Esophagus (tissue), 2 donors: ENCODE measurements around the gene FOXP2. TPM values are rescaled to one million over a fixed set of nuclear protein-coding genes. Genes with fewer than 3 reads are reported as not detected.
"Not testable (repeated sequence)": the region's sequence is repeated elsewhere in the genome, so short reads cannot be mapped to it uniquely, and the experiment has no call there.

Experiments used
- H3K27ac ChIP-seq, 2 donors: one replicate each; pipeline ENCODE4 v1.5.1; 2013; ENCODE audit warnings: low read depth in 2 of 2, mild to moderate bottlenecking in 2 of 2, inconsistent platforms in 1 of 2, low read length in 1 of 2, moderate library complexity in 1 of 2
- H3K27me3 ChIP-seq, 2 donors: one replicate each; pipeline ENCODE4 v1.6.1; 2013; ENCODE audit warnings: low read length in 2 of 2, control low read depth in 1 of 2, mild to moderate bottlenecking in 1 of 2; ENCODE audit not compliant: insufficient read depth in 2 of 2, control insufficient read depth in 1 of 2
- H3K36me3 ChIP-seq, 2 donors: one replicate each; pipeline ENCODE4 v1.6.1; 2013; ENCODE audit warnings: low read length in 1 of 2; ENCODE audit not compliant: control insufficient read depth in 2 of 2, insufficient read depth in 2 of 2
- H3K4me1 ChIP-seq, 2 donors: one replicate each; pipeline ENCODE4 v1.6.1; 2013; ENCODE audit warnings: low read length in 1 of 2; ENCODE audit not compliant: control insufficient read depth in 2 of 2, insufficient read depth in 2 of 2
- H3K4me3 ChIP-seq, 2 donors: one replicate each; pipeline ENCODE4 v1.5.1; 2013; ENCODE audit warnings: low read length in 2 of 2, mild to moderate bottlenecking in 2 of 2, low read depth in 1 of 2, moderate library complexity in 1 of 2
- H3K9me3 ChIP-seq, 2 donors: one replicate each; pipeline ENCODE4 v1.6.1; 2013; ENCODE audit warnings: mild to moderate bottlenecking in 2 of 2, low read depth in 1 of 2, low read length in 1 of 2, moderate library complexity in 1 of 2; ENCODE audit not compliant: control insufficient read depth in 2 of 2, insufficient read depth in 1 of 2
- WGBS, 2 donors: extraction: QIAGEN DNeasy Blood & Tissue Kit; methylation state at CpG; one replicate each; pipeline ENCODE4 v1.1.7; 2013; 5-methylcytosine and 5-hydroxymethylcytosine counted together
- polyA plus RNA-seq, 2 donors: library from polyadenylated mRNA; stranded (reverse); fragments of 200-250 nt; gene quantifications; one replicate each; pipeline ENCODE4 v1.2.3, GENCODE V29; 2013
- donor health status: healthy with polysubstance abuse.
- donor health status: Bipolar disorder and iron deficiency.

FOXP2 gene
- polyA plus RNA-seq, 2 donors, result 2.1 to 2.5 TPM

- WGBS, 2 donors, result 86 to 96% methylated on average over 2 of the region's 2 CpGs
- no peaks in the 10 kb centered on the region for H3K36me3 ChIP-seq
- H3K9me3 ChIP-seq, result no peaks in the 10 kb centered on the region
- no peak overlapping the region for H3K4me3 ChIP-seq
- H3K27me3 ChIP-seq, result no peaks in the 10 kb centered on the region
- H3K4me1 ChIP-seq, result no peaks in the 10 kb centered on the region
- H3K27ac ChIP-seq, result no peak overlapping the region
Measured at GRCh38 chr7:114606100-114606499, 191.5 kb downstream of the FOXP2 start.

GRCh38 chr7:114608822-114609221 is 194.2 kb downstream of the FOXP2 start:
- H3K9me3 ChIP-seq, H3K4me1 ChIP-seq, H3K36me3 ChIP-seq, H3K4me3 ChIP-seq, H3K27ac ChIP-seq, H3K27me3 ChIP-seq: not testable (repeated sequence)
- WGBS, 2 donors, result 94 to 95% methylated on average over 11 of the region's 11 CpGs

GRCh38 chr7:114620208-114620607 is 205.6 kb downstream of the FOXP2 start:
- no peak overlapping the region for H3K4me3 ChIP-seq
- peaks cover 0 to 2% of the 10 kb centered on the region in 2 donors for H3K27me3 ChIP-seq
- no peaks in the 10 kb centered on the region for H3K9me3 ChIP-seq
- no peaks in the 10 kb centered on the region for H3K36me3 ChIP-seq
- no peaks in the 10 kb centered on the region for H3K4me1 ChIP-seq
- WGBS, 2 donors, result 83 to 84% methylated on average over 3 of the region's 3 CpGs
- H3K27ac ChIP-seq, result no peak overlapping the region

GRCh38 chr7:114622221-114622620 is 207.6 kb downstream of the FOXP2 start:
- Histone ChIP-seq H3K27me3 (peaks cover 0 to 2% of the 10 kb centered on the region in 2 donors), H3K4me3 (no peak overlapping the region), H3K36me3 (no peaks in the 10 kb centered on the region), H3K27ac (no peak overlapping the region), H3K4me1 (no peaks in the 10 kb centered on the region), H3K9me3 (no peaks in the 10 kb centered on the region)
- WGBS, 2 donors, result 87 to 98% methylated on average over 1 of the region's 1 CpG

- no peaks in the 10 kb centered on the region for H3K9me3 ChIP-seq
- H3K27ac ChIP-seq, result no peak overlapping the region
- H3K27me3 ChIP-seq, result peaks cover 0 to 2% of the 10 kb centered on the region in 2 donors
- 49 to 60% methylated on average over 2 of the region's 2 CpGs for WGBS, 2 donors
- H3K4me1 ChIP-seq, result no peaks in the 10 kb centered on the region
- H3K4me3 ChIP-seq, result no peak overlapping the region
- no peaks in the 10 kb centered on the region for H3K36me3 ChIP-seq
Measured at GRCh38 chr7:114623146-114623545, 208.5 kb downstream of the FOXP2 start.

- no peaks in the 10 kb centered on the region for H3K9me3 ChIP-seq
- H3K27ac ChIP-seq, result no peak overlapping the region
- 74 to 76% methylated on average over 3 of the region's 3 CpGs for WGBS, 2 donors
- no peak overlapping the region for H3K4me3 ChIP-seq
- H3K36me3 ChIP-seq, result peaks cover 0 to 8% of the 10 kb centered on the region in 2 donors
- H3K27me3 ChIP-seq, result no peaks in the 10 kb centered on the region
- no peaks in the 10 kb centered on the region for H3K4me1 ChIP-seq
Measured at GRCh38 chr7:114627231-114627630, 212.6 kb downstream of the FOXP2 start.

GRCh38 chr7:114628362-114628761 is 213.7 kb downstream of the FOXP2 start:
- no peaks in the 10 kb centered on the region for H3K4me1 ChIP-seq
- H3K27ac ChIP-seq, result no peak overlapping the region
- peaks cover 0 to 8% of the 10 kb centered on the region in 2 donors for H3K36me3 ChIP-seq
- 73 to 75% methylated on average over 2 of the region's 2 CpGs for WGBS, 2 donors
- no peak overlapping the region for H3K4me3 ChIP-seq
- H3K9me3 ChIP-seq, result no peaks in the 10 kb centered on the region
- H3K27me3 ChIP-seq, result no peaks in the 10 kb centered on the region

- whole genome bisulfite sequencing, 2 donors, result 84 to 92% methylated on average over 3 of the region's 3 CpGs
- no peak overlapping the region for H3K27ac ChIP-seq
- H3K4me1 ChIP-seq, result no peaks in the 10 kb centered on the region
- H3K9me3 ChIP-seq, result no peaks in the 10 kb centered on the region
- H3K27me3 ChIP-seq, result no peaks in the 10 kb centered on the region
- no peak overlapping the region for H3K4me3 ChIP-seq
- H3K36me3 ChIP-seq, result peaks cover 0 to 8% of the 10 kb centered on the region in 2 donors
Measured at GRCh38 chr7:114629762-114630161, 215.1 kb downstream of the FOXP2 start.

GRCh38 chr7:114630201-114630990 is 215.8 kb downstream of the FOXP2 start:
- H3K27me3 ChIP-seq, result no peaks in the 10 kb centered on the region
- 64 to 66% methylated on average over 7 of the region's 7 CpGs for WGBS, 2 donors
- H3K9me3 ChIP-seq, result no peaks in the 10 kb centered on the region
- no peak overlapping the region for H3K4me3 ChIP-seq
- no peak overlapping the region for H3K27ac ChIP-seq
- peaks cover 0 to 8% of the 10 kb centered on the region in 2 donors for H3K36me3 ChIP-seq
- no peaks in the 10 kb centered on the region for H3K4me1 ChIP-seq

GRCh38 chr7:114631249-114631822 is 216.7 kb downstream of the FOXP2 start:
- no peaks in the 10 kb centered on the region for H3K9me3 ChIP-seq
- H3K27me3 ChIP-seq, result no peaks in the 10 kb centered on the region
- peaks cover 0 to 8% of the 10 kb centered on the region in 2 donors for H3K36me3 ChIP-seq
- no peaks in the 10 kb centered on the region for H3K4me1 ChIP-seq
- 79 to 85% methylated on average over 3 of the region's 3 CpGs for WGBS, 2 donors
- H3K27ac ChIP-seq, result no peak overlapping the region
- H3K4me3 ChIP-seq, result no peak overlapping the region
